GM23248 (cell line): ENCODE results near the gene FGF1.

Source experiments
- EZH2 ChIP-seq: fragments of 200-600 bp; sonication (generic); IDR thresholded peaks from 2 replicates; pipeline ENCODE4 v1.6.1; 2018; ENCODE audit warnings: antibody characterized with exemption, mild to moderate bottlenecking; ENCODE audit not compliant: insufficient read depth, poor library complexity, severe bottlenecking
- EZH2phosphoT487 ChIP-seq: fragments of 200-600 bp; sonication (generic); IDR thresholded peaks from 2 replicates; pipeline ENCODE4 v1.6.1; 2018; ENCODE audit warnings: antibody characterized with exemption, moderate library complexity, mild to moderate bottlenecking, low read depth; ENCODE audit not compliant: insufficient read depth

- no peak for TF ChIP-seq EZH2
- no peak for TF ChIP-seq EZH2phosphoT487
These were observed 27.6 kb downstream of the FGF1 start for GRCh38 chr5:142658278-142658677.
